T-helper 2 cell treated with Interferon-gamma antibody and Interleukin-4, amounts not matched to agents 5 μg/mL and 100 μg/mL, for 36 hours (primary cell): ENCODE results near the gene VPS13D.
"Not testable (repeated sequence)": the region's sequence is repeated elsewhere in the genome, so short reads cannot be mapped to it uniquely, and the experiment has no call there.

ENCODE experiments used
- DNase-seq: peaks from one replicate; pipeline ENCODE4 v3.0.0; 2021; ENCODE audit warnings: low spot score
- H3K27ac Mint-ChIP-seq: one replicate; pipeline ENCODE4 v1.8.0; 2021; ENCODE audit warnings: mild to moderate bottlenecking, mixed read lengths
- H3K27me3 Mint-ChIP-seq: one replicate; pipeline ENCODE4 v1.8.0; 2021; ENCODE audit warnings: low read depth, mixed read lengths
- H3K36me3 Mint-ChIP-seq: one replicate; pipeline ENCODE4 v1.8.0; 2021; ENCODE audit warnings: low read depth, mixed read lengths
- H3K4me1 Mint-ChIP-seq: one replicate; pipeline ENCODE4 v1.8.0; 2021; ENCODE audit warnings: low read depth, mixed read lengths
- H3K4me3 Mint-ChIP-seq: one replicate; pipeline ENCODE4 v1.8.0; 2022; ENCODE audit warnings: mild to moderate bottlenecking, moderate library complexity, mixed read lengths
- H3K9me3 Mint-ChIP-seq: one replicate; pipeline ENCODE4 v1.8.0; 2021; ENCODE audit warnings: mixed read lengths

The VPS13D gene

DNA sequence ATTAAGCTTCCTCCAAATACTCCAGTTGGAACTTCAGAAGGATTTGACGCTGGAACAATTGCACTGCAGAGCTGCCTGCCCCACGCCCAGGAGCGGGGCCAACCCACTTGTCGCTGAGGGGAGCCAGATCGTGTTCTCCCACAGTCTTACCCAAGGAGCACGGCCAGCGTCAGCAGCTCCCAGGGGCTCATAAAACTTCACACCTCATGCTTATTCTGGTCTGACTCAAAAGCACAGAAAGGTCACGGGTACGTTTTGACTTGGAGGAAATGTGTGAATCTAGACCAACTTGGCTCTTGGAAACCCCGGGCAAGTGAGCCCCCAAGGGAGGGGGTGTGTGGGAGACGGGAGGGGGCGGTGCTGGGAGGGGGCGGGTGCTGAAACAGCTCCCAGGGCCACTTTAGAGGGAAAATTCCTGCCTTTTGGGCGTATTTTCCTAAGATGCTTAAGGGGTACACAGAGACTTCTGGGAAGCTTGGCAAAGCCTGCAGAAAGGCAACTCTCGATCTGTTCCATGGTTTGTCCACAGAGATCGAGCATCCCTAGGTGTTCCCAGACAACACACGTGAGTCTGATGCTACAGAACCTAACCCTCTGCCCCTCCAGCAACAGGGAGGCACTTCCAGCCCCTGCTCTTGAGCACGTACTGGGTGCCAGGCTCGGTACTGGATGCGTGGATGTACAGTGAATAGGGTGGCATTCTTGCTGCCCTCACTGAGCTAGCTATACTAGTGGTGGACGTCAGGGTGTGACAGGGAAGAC lies 289.3 kb downstream of the VPS13D start:
- peaks cover 25% of the 10 kb centered on the region for H3K36me3 Mint-ChIP-seq
- H3K27me3 Mint-ChIP-seq = no peaks in the 10 kb centered on the region
- peak; percentile 72 for DNase-seq
- peaks cover 20% of the 10 kb centered on the region for H3K4me1 Mint-ChIP-seq
- H3K27ac Mint-ChIP-seq = no peak overlapping the region
- H3K9me3 Mint-ChIP-seq = peaks cover 4% of the 10 kb centered on the region
- H3K4me3 Mint-ChIP-seq = no peak overlapping the region

DNA sequence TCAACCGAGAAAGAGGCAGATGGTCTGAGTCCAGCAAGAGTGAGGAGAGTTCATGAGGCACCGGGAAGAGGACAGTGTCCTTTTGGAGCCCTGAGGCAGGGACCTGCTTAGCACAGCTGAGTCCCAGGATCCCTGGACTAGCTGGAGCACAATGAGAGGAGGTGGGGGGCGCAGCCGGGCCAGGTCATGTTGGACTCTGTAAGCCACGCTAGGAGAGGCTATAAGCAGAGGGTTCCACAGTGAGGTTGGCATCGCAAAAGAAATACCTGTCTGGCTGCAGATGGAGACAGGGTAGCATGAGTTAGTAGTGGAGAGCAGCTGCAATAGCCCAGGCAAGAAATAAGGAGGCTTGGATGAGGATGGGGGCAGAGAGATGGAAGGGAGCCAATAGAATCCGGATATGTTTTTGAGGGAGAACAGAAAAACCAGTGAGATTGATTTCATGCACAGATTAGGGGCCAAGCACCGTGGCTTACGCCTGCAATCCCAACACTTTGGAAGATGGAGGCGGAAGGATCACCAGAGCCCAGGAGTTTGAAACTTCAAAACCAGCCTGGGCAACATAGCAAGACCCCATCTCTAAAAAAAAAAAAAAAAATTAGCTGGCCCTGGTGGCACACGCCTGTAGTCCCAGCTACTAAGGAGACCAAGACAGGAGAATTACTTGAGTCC lies 290.0 kb downstream of the VPS13D start:
- Mint-ChIP-seq H3K27ac (peak overlapping the region; percentile 41), H3K9me3 (peaks cover 4% of the 10 kb centered on the region), H3K27me3 (no peaks in the 10 kb centered on the region), H3K36me3 (peaks cover 18% of the 10 kb centered on the region), H3K4me3 (no peak overlapping the region), H3K4me1 (peaks cover 14% of the 10 kb centered on the region)
- DNase-seq = no peak

DNA sequence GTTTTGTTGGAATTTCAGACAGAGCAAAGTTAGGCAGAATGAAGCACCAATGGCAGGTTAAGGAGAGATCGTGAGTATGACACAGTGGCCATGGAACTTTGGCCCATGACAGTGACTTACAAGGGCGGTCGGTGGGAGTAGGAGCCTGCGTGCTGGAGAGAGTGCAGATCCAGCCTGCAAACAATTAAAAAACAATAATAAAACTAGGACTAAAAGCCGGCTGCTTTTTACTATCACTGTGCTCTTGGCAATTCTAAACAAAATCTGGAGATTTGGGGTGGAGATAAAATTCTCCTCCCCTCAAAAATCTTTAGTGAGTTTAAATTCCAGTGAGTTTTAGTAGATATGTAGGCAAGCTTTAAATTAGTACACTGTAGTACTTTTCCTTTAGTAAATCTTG lies 291.3 kb downstream of the VPS13D start:
- H3K4me3 Mint-ChIP-seq = no peak overlapping the region
- peaks cover 18% of the 10 kb centered on the region for H3K36me3 Mint-ChIP-seq
- H3K27me3 Mint-ChIP-seq = no peaks in the 10 kb centered on the region
- H3K9me3 Mint-ChIP-seq = peaks cover 4% of the 10 kb centered on the region
- H3K27ac Mint-ChIP-seq = no peak overlapping the region
- no peak for DNase-seq
- H3K4me1 Mint-ChIP-seq = peaks cover 21% of the 10 kb centered on the region

DNA sequence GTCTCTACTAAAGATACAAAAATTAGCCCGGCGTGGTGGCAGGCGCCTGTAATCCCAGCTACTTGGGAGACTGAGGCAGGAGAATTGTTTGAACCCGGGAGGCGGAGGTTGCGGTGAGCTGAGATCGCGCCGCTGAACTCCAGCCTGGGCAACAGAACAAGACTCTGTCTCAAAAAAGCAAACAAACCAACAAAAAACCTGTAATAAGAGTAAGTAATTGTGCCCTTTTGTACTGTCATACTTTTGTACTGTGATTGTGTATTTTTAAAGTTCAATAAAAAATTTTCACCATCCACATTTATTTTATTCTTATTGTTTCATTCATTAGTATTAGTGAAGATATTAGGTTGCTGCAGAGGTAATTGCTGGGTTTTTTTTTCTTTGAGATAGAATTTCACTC lies 292.9 kb downstream of the VPS13D start:
- DNase-seq, H3K4me3 Mint-ChIP-seq, H3K27ac Mint-ChIP-seq, H3K27me3 Mint-ChIP-seq, H3K9me3 Mint-ChIP-seq: not testable (repeated sequence)
- peaks cover 13% of the 10 kb centered on the region for H3K36me3 Mint-ChIP-seq
- peaks cover 16% of the 10 kb centered on the region for H3K4me1 Mint-ChIP-seq

DNA sequence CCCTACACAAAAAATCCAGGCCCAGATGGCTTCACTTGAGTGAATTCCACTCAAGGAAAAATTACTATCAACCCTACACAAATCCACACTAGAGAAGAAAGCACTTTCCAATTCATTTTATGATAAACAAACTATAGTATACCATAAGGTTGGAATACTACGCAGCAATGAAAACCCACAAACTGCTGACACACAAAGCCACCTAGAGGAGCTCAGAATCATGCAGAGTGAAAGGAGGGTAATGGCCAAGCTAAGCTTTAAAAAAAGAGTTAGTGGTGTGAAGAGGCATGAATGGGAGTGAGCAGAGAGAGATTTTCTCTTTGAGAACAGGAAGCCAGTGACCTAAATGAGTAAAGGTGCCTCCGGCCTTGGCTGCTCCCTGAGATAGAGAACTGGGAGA lies 294.4 kb downstream of the VPS13D start:
- Mint-ChIP-seq H3K4me3 (no peak overlapping the region), H3K36me3 (peaks cover 9% of the 10 kb centered on the region), H3K27me3 (no peaks in the 10 kb centered on the region), H3K9me3 (no peaks in the 10 kb centered on the region), H3K27ac (no peak overlapping the region), H3K4me1 (peaks cover 12% of the 10 kb centered on the region)
- no peak for DNase-seq

DNA sequence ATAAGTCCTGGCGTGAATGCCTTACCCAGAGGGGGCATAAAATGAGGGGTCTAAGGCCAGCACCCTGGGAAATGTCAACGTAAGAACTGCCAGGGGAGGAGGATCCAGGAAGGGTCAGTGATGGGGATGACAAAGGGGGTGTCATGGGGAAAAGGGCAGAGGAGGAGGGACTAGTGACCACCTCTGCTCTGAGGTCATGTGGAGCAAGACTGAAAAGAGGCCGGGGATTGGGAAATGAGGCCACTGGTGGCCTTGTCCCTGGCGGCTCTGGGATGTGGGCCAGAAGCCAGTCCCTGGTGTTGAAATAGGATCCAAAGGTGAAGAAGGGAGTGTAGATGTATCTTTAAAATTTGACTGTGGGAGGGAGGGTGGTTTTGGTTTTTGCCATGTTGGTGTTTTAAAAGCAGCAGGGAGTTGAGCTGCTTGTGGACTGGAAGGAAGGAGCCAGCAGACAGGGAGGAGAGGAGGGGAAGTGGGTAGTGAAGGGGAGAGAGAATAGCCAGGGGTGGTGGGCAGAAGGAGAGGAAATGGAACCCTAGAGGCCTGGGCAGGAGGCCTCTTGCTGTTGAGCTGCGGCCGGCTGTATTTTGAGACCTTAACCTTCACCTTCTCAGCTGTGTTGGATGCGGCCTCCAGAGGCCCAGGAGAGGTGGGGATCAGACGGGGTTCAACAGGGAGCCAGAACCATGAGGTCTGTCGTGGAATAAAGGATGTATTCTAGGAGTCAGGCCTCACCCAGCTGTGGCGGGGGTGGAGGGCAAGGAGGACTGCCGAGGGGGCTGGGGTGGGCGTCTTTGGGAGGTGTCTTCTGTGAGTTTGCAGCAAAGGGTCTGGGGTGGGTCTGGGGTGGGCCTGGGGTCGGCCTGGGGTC lies 295.7 kb downstream of the VPS13D start:
- Mint-ChIP-seq H3K4me3 (no peak overlapping the region), H3K9me3 (no peaks in the 10 kb centered on the region), H3K36me3 (peaks cover 5% of the 10 kb centered on the region), H3K27me3 (no peaks in the 10 kb centered on the region), H3K4me1 (peaks cover 15% of the 10 kb centered on the region), H3K27ac (peak overlapping the region; percentile 60)
- no peak for DNase-seq

DNA sequence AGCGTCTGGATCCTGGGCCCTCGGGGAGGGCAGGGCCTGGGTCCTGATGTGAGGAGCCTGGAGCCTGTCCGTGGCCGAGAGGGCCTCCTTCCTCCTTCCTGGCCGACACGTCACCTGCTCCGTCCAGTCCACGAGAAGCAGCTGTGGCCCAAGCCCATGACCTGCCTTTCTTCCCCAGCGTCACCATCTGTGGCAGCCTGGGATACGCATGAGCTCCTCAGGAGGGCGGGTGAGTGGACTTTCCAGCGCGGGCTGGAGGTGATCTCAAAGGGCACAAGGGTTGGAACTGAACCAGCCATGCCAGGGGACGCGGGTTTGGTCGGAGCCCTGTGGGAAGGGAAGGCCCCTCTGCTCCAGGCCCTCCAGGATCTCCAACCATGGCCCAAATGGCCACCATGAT lies 297.7 kb downstream of the VPS13D start:
- no peak for DNase-seq
- peaks cover 16% of the 10 kb centered on the region for H3K4me1 Mint-ChIP-seq
- H3K36me3 Mint-ChIP-seq = peaks cover 7% of the 10 kb centered on the region

DNA sequence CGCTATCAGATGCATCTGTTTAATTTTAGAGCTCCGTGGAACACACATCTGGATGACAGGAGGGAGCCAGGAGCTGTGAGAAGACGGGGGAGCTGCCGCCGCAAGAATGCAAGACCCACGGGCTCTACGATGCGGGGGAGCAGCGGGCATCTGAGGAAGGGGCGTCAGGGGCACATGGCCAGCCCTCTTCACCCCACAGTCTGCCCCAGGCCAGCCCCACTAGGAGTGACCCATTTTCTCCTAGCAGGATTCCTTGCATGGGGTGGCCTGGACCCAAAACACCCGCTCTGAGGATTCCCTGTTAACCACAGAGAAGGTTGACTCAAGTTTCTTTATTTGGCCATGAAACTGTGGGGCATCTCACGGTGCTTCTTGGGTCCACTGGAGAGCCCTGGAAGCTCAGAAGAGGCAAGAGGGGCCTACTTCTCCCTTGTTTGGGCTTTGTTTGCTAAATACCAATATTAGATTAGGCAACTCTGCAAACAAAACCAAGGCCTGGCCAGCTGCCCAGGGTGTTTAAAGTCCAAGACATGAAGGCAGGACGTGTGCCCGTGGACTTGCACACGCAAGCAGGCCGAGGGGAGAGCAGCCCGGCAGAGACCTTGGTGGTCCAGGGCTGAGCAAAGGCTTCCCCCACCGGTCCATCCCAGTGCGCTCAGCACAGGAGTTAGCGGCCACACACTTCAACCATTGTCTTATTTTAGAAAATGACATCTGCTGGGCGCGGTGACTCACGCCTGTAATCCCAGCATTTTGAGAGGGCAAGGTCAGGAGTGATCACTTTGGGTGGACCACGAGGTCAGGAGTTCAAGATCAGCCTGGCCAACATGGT lies 298.4 kb downstream of the VPS13D start:
- Mint-ChIP-seq H3K27ac (no peak overlapping the region), H3K36me3 (peaks cover 9% of the 10 kb centered on the region), H3K9me3 (peaks cover under 1% of the 10 kb centered on the region), H3K4me1 (peaks cover 16% of the 10 kb centered on the region), H3K4me3 (no peak overlapping the region), H3K27me3 (no peaks in the 10 kb centered on the region)
- no peak for DNase-seq

More for the DNA sequence above, 297.7 kb downstream of the VPS13D start:
- Mint-ChIP-seq H3K27me3 (no peaks in the 10 kb centered on the region), H3K27ac (no peak overlapping the region), H3K4me3 (no peak overlapping the region), H3K9me3 (no peaks in the 10 kb centered on the region)

DNA sequence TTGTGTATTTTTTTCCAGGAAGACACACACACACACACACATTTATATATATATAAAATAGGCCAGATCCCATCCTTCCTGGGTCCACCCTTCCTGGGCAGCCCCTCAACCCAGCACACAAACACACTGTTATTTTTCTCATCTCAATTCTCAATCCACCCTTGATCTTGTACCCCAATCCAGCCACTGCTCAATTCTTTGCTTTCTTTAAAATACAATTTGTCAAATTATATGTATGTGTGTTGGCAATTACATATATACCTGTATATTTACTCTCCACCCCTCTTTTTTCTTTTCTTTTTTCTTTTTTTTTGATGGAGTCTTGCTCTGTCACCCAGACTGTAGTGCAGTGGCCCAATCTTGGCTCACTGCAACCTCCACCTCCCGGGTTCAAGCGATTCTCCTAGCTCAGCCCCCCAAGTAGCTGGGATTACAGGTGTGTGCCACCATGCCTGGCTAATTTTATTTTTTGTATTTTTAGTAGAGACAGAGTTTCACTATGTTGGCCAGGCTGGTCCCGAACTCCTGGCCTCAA lies 299.9 kb downstream of the VPS13D start:
- H3K9me3 Mint-ChIP-seq = peaks cover 8% of the 10 kb centered on the region
- H3K27me3 Mint-ChIP-seq = no peaks in the 10 kb centered on the region
- no peak for DNase-seq
- H3K4me3 Mint-ChIP-seq = peak overlapping the region; percentile 41
- peaks cover 13% of the 10 kb centered on the region for H3K36me3 Mint-ChIP-seq
- peaks cover 19% of the 10 kb centered on the region for H3K4me1 Mint-ChIP-seq
- H3K27ac Mint-ChIP-seq = peak overlapping the region; percentile 62

DNA sequence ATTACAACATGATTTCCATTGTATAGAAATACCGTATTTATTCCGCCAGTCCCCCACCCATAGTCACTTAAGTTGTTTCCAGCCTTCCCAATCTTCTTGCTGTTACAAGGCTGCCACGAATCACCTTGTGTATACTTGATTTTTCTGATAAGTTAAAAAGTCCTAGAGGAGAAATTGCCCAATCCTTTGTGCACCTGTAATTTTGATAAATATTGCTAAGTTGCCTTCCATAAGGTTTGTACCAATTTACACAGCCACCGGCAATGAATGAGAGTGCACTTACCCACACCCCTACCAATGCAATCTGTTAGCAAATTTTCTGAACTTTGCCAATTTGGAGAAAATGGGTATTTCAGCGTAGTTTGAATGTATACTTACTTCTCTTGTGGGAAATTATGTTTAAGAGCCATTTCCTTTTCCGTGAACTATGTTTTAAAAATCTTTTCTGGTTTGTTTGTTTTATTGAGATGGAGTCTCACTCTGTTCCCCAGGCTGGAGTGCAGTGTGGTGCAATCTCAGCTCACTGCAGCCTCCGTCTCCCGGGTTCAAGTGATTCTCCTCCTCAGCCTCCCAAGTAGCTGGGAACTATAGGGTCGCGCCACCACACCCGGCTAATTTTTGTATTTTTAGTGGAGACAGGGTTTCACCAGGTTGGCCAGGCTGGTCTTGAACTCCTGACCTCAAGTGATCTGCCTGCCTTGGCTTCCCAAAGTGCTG lies 300.8 kb downstream of the VPS13D start:
- Mint-ChIP-seq H3K27ac (no peak overlapping the region), H3K27me3 (no peaks in the 10 kb centered on the region)

DNA sequence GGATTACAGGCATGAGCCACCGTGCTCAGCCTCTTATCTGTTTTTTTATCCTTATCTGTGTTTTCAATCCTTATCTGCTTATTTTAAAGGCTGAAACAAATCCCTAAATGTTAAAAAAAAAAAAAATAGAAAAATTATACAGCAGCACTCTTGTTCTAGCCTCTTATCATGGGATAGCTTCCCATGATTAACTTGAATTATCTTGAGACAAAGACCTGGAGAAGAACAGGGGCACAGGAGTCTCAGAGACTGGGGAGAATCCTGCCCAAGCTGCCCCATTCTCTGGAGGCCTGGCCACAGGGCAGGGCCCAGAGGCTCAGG lies 301.3 kb downstream of the VPS13D start:
- no peak overlapping the region for H3K4me3 Mint-ChIP-seq
- peaks cover 12% of the 10 kb centered on the region for H3K4me1 Mint-ChIP-seq
- no peaks in the 10 kb centered on the region for H3K27me3 Mint-ChIP-seq
- no peak for DNase-seq
- peaks cover 18% of the 10 kb centered on the region for H3K9me3 Mint-ChIP-seq
- H3K36me3 Mint-ChIP-seq = peaks cover 24% of the 10 kb centered on the region
- no peak overlapping the region for H3K27ac Mint-ChIP-seq

More for the DNA sequence above, 300.8 kb downstream of the VPS13D start:
- Mint-ChIP-seq H3K4me1 (peaks cover 14% of the 10 kb centered on the region), H3K36me3 (peaks cover 20% of the 10 kb centered on the region), H3K9me3 (peaks cover 13% of the 10 kb centered on the region), H3K4me3 (no peak overlapping the region)
- no peak for DNase-seq

DNA sequence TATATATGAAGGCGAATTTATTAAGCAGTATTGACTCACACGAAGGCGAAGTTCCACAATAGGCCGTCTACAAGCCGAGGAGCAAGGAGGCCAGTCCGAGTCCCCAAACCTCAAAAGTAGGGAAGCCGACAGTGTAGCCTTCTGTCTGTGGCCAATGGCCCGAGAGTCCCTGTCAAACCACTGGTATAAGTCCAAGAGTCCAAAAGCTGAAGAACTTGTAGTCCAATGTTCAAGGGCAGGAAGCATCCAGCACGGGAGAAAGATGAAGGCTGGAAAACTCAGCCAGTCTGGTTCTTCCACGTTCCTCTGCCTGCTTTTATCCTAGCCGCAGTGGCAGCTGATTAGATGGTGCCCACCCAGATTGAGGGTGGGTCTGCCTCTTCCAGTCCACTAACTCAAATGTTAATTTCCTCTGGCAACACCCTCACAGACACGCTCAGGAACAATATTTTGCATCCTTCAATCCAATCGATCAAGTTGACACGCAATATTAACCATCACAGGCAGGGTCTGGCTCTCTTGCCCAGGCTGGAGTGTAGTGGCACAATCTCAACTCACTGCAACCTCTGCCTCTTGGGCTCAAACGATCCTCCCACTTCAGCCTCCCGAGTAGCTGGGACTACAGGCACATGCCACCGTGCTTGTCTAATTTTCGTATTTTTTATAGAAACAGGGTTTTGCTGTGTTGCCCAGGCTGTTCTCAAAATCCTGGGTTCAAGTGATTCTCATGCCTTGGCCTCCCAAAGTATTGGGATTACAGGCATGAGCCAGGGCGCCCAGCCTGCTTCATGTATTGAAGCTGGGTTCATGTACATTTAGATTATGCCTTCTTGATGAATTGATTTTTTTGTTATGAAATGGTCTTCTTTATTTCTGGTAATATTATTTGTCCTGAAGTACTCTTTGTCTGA lies 302.8 kb downstream of the VPS13D start:
- H3K36me3 Mint-ChIP-seq = peaks cover 36% of the 10 kb centered on the region
- H3K27ac Mint-ChIP-seq = no peak overlapping the region
- DNase-seq = no peak
- H3K9me3 Mint-ChIP-seq = peaks cover 32% of the 10 kb centered on the region
- H3K4me3 Mint-ChIP-seq = no peak overlapping the region
- H3K27me3 Mint-ChIP-seq = no peaks in the 10 kb centered on the region
- peaks cover 14% of the 10 kb centered on the region for H3K4me1 Mint-ChIP-seq
